OCI-LY1 (cell line): ENCODE measurements around the gene MRI1.
A peak's percentile ranks its signal among the peaks of the same experiment; 100 is the strongest.
"Not testable (repeated sequence)": the region's sequence is repeated elsewhere in the genome, so short reads cannot be mapped to it uniquely, and the experiment has no call there.

Experiments used
- H2AFZ ChIP-seq: fragments of 200-600 bp; sonication (generic), shearing (Covaris generic); 2 replicates; pipeline ENCODE4 v1.6.0; 2014; ENCODE audit warnings: antibody characterized with exemption, mild to moderate bottlenecking, low read length
- H3F3A ChIP-seq: fragments of 200-600 bp; sonication (generic), shearing (Covaris generic); 2 replicates; pipeline ENCODE4 v1.6.0; 2014; ENCODE audit warnings: mild to moderate bottlenecking, antibody characterized with exemption, low read length, moderate library complexity; ENCODE audit not compliant: insufficient read depth
- H3K27ac ChIP-seq: fragments of 200-600 bp; sonication (generic); 2 replicates; pipeline ENCODE4 v1.5.1; 2014; ENCODE audit warnings: low read length, mixed run types, mild to moderate bottlenecking, low read depth; ENCODE audit not compliant: poor library complexity, severe bottlenecking
- H3K27me3 ChIP-seq: fragments of 200-600 bp; sonication (generic); 2 replicates; pipeline ENCODE4 v1.6.0; 2014; ENCODE audit warnings: antibody characterized with exemption, mild to moderate bottlenecking, low read length, moderate library complexity; ENCODE audit not compliant: insufficient read depth
- H3K36me3 ChIP-seq: fragments of 200-600 bp; sonication (generic); 2 replicates; pipeline ENCODE4 v1.6.1; 2014; ENCODE audit warnings: mild to moderate bottlenecking, antibody characterized with exemption, low read length, moderate library complexity, mixed read lengths; ENCODE audit not compliant: insufficient read depth
- H3K4me1 ChIP-seq: fragments of 200-600 bp; sonication (generic); 2 replicates; pipeline ENCODE4 v1.5.1; 2014; ENCODE audit warnings: mild to moderate bottlenecking, low read length, moderate library complexity; ENCODE audit not compliant: insufficient read depth, severe bottlenecking
- H3K4me2 ChIP-seq: fragments of 200-600 bp; sonication (generic), shearing (Covaris generic); 2 replicates; pipeline ENCODE4 v1.6.1; 2014; ENCODE audit warnings: low read length
- H3K4me3 ChIP-seq: fragments of 200-600 bp; sonication (generic); 2 replicates; pipeline ENCODE4 v1.5.1; 2014; ENCODE audit warnings: low read length, low read depth, mild to moderate bottlenecking, mixed read lengths; ENCODE audit not compliant: poor library complexity, severe bottlenecking
- H3K79me2 ChIP-seq: fragments of 200-600 bp; shearing (Covaris generic); 2 replicates; pipeline ENCODE4 v1.6.1; 2016; ENCODE audit warnings: mixed run types, low read length, mixed read lengths; ENCODE audit not compliant: insufficient read depth
- H3K9ac ChIP-seq: fragments of 200-600 bp; sonication (generic), shearing (Covaris generic); 2 replicates; pipeline ENCODE4 v1.6.1; 2014; ENCODE audit warnings: mild to moderate bottlenecking, low read length, mixed read lengths
- H3K9me2 ChIP-seq: fragments of 200-600 bp; sonication (generic), shearing (Covaris generic); 2 replicates; pipeline ENCODE4 v1.6.1; 2014; ENCODE audit warnings: low read depth, mild to moderate bottlenecking, low read length, mixed read lengths
- H3K9me3 ChIP-seq: fragments of 200-600 bp; shearing (Covaris generic); 2 replicates; pipeline ENCODE4 v1.6.1; 2014; ENCODE audit warnings: low read length, mixed read lengths
- H4K20me1 ChIP-seq: fragments of 200-600 bp; sonication (generic), shearing (Covaris generic); 2 replicates; pipeline ENCODE4 v1.6.0; 2016; ENCODE audit warnings: mild to moderate bottlenecking, low read length; ENCODE audit not compliant: insufficient read depth
- CTCF ChIP-seq: fragments of 200-600 bp; sonication (generic), shearing (Covaris generic); IDR thresholded peaks from 2 replicates; pipeline ENCODE4 v1.5.1; 2017; ENCODE audit warnings: mild to moderate bottlenecking, antibody characterized with exemption, low read length, moderate library complexity, mixed read lengths
- EZH2 ChIP-seq: fragments of 200-600 bp; sonication (generic), shearing (Covaris generic); IDR thresholded peaks from 2 replicates; pipeline ENCODE4 v1.8.0; 2017; ENCODE audit warnings: borderline replicate concordance, mixed run types, mild to moderate bottlenecking, antibody characterized with exemption, low read length, moderate library complexity, mixed read lengths

The MRI1 gene

DNA sequence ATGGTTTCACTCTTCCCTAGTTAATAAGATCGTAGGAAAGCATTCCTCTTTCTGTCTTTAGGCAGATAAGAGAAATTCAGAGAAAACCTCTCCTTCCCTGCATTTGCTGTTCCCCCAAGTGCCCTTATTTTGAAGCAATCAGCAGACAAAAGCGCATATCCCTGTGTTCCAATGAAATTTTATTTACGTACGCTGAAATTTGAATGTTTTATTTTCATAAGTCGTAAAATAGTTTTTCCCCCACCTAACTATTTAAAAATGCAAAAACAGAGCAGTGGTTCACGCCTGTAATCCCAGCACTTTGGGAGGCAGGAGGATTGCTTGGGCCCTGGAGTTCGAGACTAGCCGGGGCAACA lies 17.2 kb upstream of the MRI1 start:
- no peaks in the 10 kb centered on the region for H3K9me2 ChIP-seq
- H3K27me3 ChIP-seq, result no peaks in the 10 kb centered on the region
- H2AFZ ChIP-seq, result no peak overlapping the region
- TF ChIP-seq CTCF (no peak), EZH2 (no peak)
- H4K20me1 ChIP-seq, result no peaks in the 10 kb centered on the region
- H3F3A ChIP-seq, result no peaks in the 10 kb centered on the region
- peaks cover 13% of the 10 kb centered on the region for H3K4me1 ChIP-seq
- H3K27ac ChIP-seq, result no peak overlapping the region
- H3K4me3 ChIP-seq, result peak overlapping the region; percentile 87
- peaks cover 7% of the 10 kb centered on the region for H3K36me3 ChIP-seq
- no peaks in the 10 kb centered on the region for H3K79me2 ChIP-seq
- no peaks in the 10 kb centered on the region for H3K9me3 ChIP-seq
- H3K9ac ChIP-seq, result no peak overlapping the region
- H3K4me2 ChIP-seq, result peak overlapping the region; percentile 49; the same call in 1 of the 2 replicates

DNA sequence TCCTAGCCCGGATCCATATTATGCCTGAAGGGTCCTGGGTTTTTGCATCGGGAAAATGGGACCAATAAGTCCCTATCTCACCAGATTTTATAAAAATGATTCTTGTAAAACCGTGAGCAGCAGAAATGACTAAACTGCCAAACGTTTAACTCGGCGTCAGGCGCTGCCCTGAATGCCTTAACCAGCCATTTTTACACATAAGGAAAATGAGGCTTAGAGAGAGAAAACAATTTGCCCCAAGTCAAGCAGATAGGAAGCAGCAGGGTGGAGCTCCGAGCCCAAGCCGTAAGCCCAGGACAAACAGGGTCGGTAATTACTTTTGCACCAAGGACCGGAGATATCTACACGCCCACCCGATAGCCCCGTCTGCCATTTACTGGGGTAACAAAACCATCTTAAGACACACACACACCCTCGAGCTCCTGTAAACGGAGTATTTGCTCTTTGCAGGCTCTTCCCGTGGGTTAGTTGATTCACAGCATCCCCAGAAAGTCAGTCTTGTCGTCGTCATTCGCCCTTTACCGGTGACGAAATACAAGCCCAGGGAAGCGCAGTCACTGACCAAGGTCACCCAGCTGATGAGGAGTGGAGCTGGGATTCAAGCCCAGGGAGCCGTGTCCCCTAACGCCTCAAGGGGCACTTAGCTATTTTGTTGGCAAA lies 16.0 kb upstream of the MRI1 start:
- H3K4me1 ChIP-seq, result peaks cover 13% of the 10 kb centered on the region
- H3K4me2 ChIP-seq, result peak overlapping the region; percentile 93
- H2AFZ ChIP-seq, result no peak overlapping the region
- H3K4me3 ChIP-seq, result peak overlapping the region; percentile 87
- H3K9me3 ChIP-seq, result no peaks in the 10 kb centered on the region
- no peaks in the 10 kb centered on the region for H3K27me3 ChIP-seq
- TF ChIP-seq EZH2 (no peak), CTCF (no peak)
- no peaks in the 10 kb centered on the region for H3K79me2 ChIP-seq
- H4K20me1 ChIP-seq, result no peaks in the 10 kb centered on the region
- peak overlapping the region; percentile 94 for H3K9ac ChIP-seq
- H3K9me2 ChIP-seq, result no peaks in the 10 kb centered on the region
- peak overlapping the region; percentile 46 for H3K27ac ChIP-seq
- H3K36me3 ChIP-seq, result peaks cover 12% of the 10 kb centered on the region
- no peaks in the 10 kb centered on the region for H3F3A ChIP-seq

- peaks cover 13% of the 10 kb centered on the region for H3K4me1 ChIP-seq
- no peaks in the 10 kb centered on the region for H3K27me3 ChIP-seq
- H2AFZ ChIP-seq, result no peak overlapping the region
- H3K9ac ChIP-seq, result no peak overlapping the region
- H3K4me2 ChIP-seq, result no peak overlapping the region
- no peak overlapping the region for H3K27ac ChIP-seq
- peaks cover 34% of the 10 kb centered on the region for H3K36me3 ChIP-seq
- no peaks in the 10 kb centered on the region for H4K20me1 ChIP-seq
- H3K79me2 ChIP-seq, result no peaks in the 10 kb centered on the region
- no peak overlapping the region for H3K4me3 ChIP-seq
- H3K9me2 ChIP-seq, result no peaks in the 10 kb centered on the region
- no peaks in the 10 kb centered on the region for H3K9me3 ChIP-seq
- no peaks in the 10 kb centered on the region for H3F3A ChIP-seq
- no peak for TF ChIP-seq EZH2
- TF ChIP-seq CTCF, result no peak
Measured at GRCh38 chr19:13751436-13751835, 12.9 kb upstream of the MRI1 start.

DNA sequence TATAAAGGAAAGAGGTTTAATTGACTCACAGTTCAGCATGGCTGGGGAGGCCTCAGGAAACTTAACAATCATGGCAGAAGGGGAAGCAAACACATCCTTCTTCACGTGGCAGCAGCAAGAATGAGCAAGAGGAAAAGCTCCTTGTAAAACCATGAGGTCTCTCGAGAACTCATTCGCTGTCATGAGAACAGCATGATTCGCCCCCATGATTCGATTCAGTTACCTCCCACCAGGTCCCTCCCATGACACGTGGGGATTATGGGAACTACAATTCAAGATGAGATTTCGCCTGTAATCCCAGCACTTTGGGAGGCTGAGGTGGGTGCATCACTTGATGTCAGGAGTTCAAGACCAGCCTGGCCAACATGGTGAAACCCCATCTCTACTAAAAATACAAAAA lies 10.7 kb upstream of the MRI1 start:
- H3K27ac ChIP-seq, H3K4me2 ChIP-seq, H2AFZ ChIP-seq, H3F3A ChIP-seq, H3K9me3 ChIP-seq, H3K4me1 ChIP-seq, H3K9me2 ChIP-seq, H4K20me1 ChIP-seq, H3K27me3 ChIP-seq, H3K79me2 ChIP-seq, H3K9ac ChIP-seq, H3K4me3 ChIP-seq: not testable (repeated sequence)
- peaks cover 54% of the 10 kb centered on the region for H3K36me3 ChIP-seq
